ENCODE results near the gene DDX41. TPM values are rescaled to one million over a fixed set of nuclear protein-coding genes. Genes with fewer than 3 reads are reported as not detected.
"Not testable (repeated sequence)": the region's sequence is repeated elsewhere in the genome, so short reads cannot be mapped to it uniquely, and the experiment has no call there.

DDX41 gene
- total and polyA plus RNA-seq, 2 donors (not counting 3 experiments of a cell fraction or from before 2014, with no cell fraction given): 103 to 118 TPM

- ChIA-PET CTCF (interaction anchor here (0.9 to 1.2 kb wide), 2 partner anchors 9 to 96 kb away, joined by 3 read pairs; no protein-coding TSS in a partner anchor), POLR2A (interaction anchor here (0.6 to 1.7 kb wide), 2 partner anchors 10 to 60 kb away, joined by 4 read pairs; partner anchors contain the start of gene GRK6)
- Histone ChIP-seq H3K9me3 (replicated peaks; ENCODE audit: control insufficient read depth, insufficient read depth, low read length) (no peaks in the 10 kb centered on the region), H3K4me2 (ENCODE audit: insufficient read depth, low read length) (no peak overlapping the region), H3K27me3 (ENCODE audit: control insufficient read depth in 2 of 2, insufficient read depth in 2 of 2, low read length in 2 of 2) (no peaks in the 10 kb centered on the region), H3K79me2 (ENCODE audit: control insufficient read depth, insufficient read depth, low read length) (peaks cover 16% of the 10 kb centered on the region), H4K20me1 (replicated peaks; ENCODE audit: control insufficient read depth, extremely low read depth, insufficient read depth, low read length) (no peaks in the 10 kb centered on the region), H2AFZ (ENCODE audit: low read depth, low read length) (no peak overlapping the region), H3K4me1 (ENCODE audit: control insufficient read depth, extremely low read depth, insufficient read depth, low read length) (peaks cover 9% of the 10 kb centered on the region), H3K4me3 (replicated peaks in 1 of 3; ENCODE audit: insufficient read depth in 1 of 3, low read depth in 1 of 3, low read length in 3 of 3) (no peak overlapping the region), H3K27ac (ENCODE audit: insufficient read depth, low read depth, low read length) (no peak overlapping the region), H3K9me1 (replicated peaks; ENCODE audit: control insufficient read depth, extremely low read depth, insufficient read depth, low read length) (no peaks in the 10 kb centered on the region), H3K9ac (replicated peaks; ENCODE audit: extremely low read depth, insufficient read depth, low read length) (no peak overlapping the region), H3K36me3 (ENCODE audit: control insufficient read depth in 2 of 2, extremely low read depth in 1 of 2, insufficient read depth in 2 of 2, low read length in 2 of 2) (peaks cover 21 to 63% of the 10 kb centered on the region in 2 experiments)
- intact Hi-C loops (cut with micrococcal nuclease): no loop called here
- FAIRE-seq (no peak), DNase-seq (ENCODE audit: low read depth, low spot score) (no peak)
- no TSS peak for BruUV-seq (replicated peaks)
- TF ChIP-seq POLR2AphosphoS5 (IDR thresholded peaks at IDR 0.05; ENCODE audit: insufficient read depth, low read depth, low read length): no peak
- TF ChIP-seq POLR2A (IDR thresholded peaks at IDR 0.05; ENCODE audit: low read depth, low read length): no peak
- TF ChIP-seq MAX (IDR thresholded peaks at IDR 0.05; ENCODE audit: insufficient read depth, insufficient read length): no peak
- no peak for TF ChIP-seq JUN (IDR thresholded peaks at IDR 0.05; ENCODE audit: borderline replicate concordance, insufficient read depth, insufficient read length, low read depth)
- no peak for TF ChIP-seq FOS (IDR thresholded peaks at IDR 0.05; ENCODE audit: borderline replicate concordance, insufficient read depth, low read length)
- TF ChIP-seq MYC (IDR thresholded peaks at IDR 0.05; ENCODE audit: low read depth, low read length): no peak
- no peak for TF ChIP-seq CTCF (IDR thresholded peaks at IDR 0.05; ENCODE audit: extremely low read depth in 1 of 2, insufficient read depth in 1 of 2, low read depth in 1 of 2, low read length in 2 of 2)
- no peak for TF ChIP-seq EZH2 (IDR thresholded peaks at IDR 0.05; ENCODE audit: borderline replicate concordance, low read depth, low read length, severe bottlenecking)
- no peak for TF ChIP-seq GATA2 (IDR thresholded peaks at IDR 0.05; ENCODE audit: insufficient read depth, insufficient read length, low read depth, low read length)
- dilution Hi-C loops (cut with MboI; ENCODE audit: extremely low pct_ligation_motif_present, low sequenced_read_pairs): no loop called here
These were observed 30.5 kb downstream of the DDX41 start for GRCh38 chr5:177486256-177486655.

- H4K20me1 ChIP-seq (replicated peaks; ENCODE audit: control insufficient read depth, extremely low read depth, insufficient read depth, low read length); H3K9me3 ChIP-seq (replicated peaks; ENCODE audit: control insufficient read depth, insufficient read depth, low read length); H3K4me1 ChIP-seq (ENCODE audit: control insufficient read depth, extremely low read depth, insufficient read depth, low read length); H3K4me2 ChIP-seq (ENCODE audit: insufficient read depth, low read length); H3K27me3 ChIP-seq (ENCODE audit: control insufficient read depth in 2 of 2, insufficient read depth in 2 of 2, low read length in 2 of 2); H2AFZ ChIP-seq (ENCODE audit: low read depth, low read length); dilution Hi-C loops (cut with MboI; ENCODE audit: extremely low pct_ligation_motif_present, low sequenced_read_pairs); H3K4me3 ChIP-seq (replicated peaks in 1 of 3; ENCODE audit: insufficient read depth in 1 of 3, low read depth in 1 of 3, low read length in 3 of 3); BruUV-seq (replicated peaks); H3K9me1 ChIP-seq (replicated peaks; ENCODE audit: control insufficient read depth, extremely low read depth, insufficient read depth, low read length); FAIRE-seq; intact Hi-C loops (cut with micrococcal nuclease); DNase-seq (ENCODE audit: low read depth, low spot score); H3K9ac ChIP-seq (replicated peaks; ENCODE audit: extremely low read depth, insufficient read depth, low read length); H3K27ac ChIP-seq (ENCODE audit: insufficient read depth, low read depth, low read length): not testable (repeated sequence)
- ChIA-PET POLR2A (interaction anchor here (0.6 to 1.7 kb wide), 3 partner anchors 10 to 60 kb away, joined by 4 read pairs; partner anchors contain the start of genes GRK6 and PDLIM7), CTCF (interaction anchor here (0.8 to 1.2 kb wide), 3 partner anchors 8 to 95 kb away, joined by 3 to 4 read pairs (median 3); no protein-coding TSS in a partner anchor)
- H3K36me3 ChIP-seq (ENCODE audit: control insufficient read depth in 2 of 2, extremely low read depth in 1 of 2, insufficient read depth in 2 of 2, low read length in 2 of 2): peaks cover 21 to 59% of the 10 kb centered on the region in 2 experiments
- H3K79me2 ChIP-seq (ENCODE audit: control insufficient read depth, insufficient read depth, low read length): peaks cover 11% of the 10 kb centered on the region
These were observed 31.0 kb downstream of the DDX41 start for GRCh38 chr5:177485753-177486152.

Measured in endothelial cell of umbilical vein (primary cell).